H9 (cell line): ENCODE data around the gene ZG16. TPM values are rescaled to one million over a fixed set of nuclear protein-coding genes. Genes with fewer than 3 reads are reported as not detected.
A peak's percentile ranks its signal among the peaks of the same experiment; 100 is the strongest.

ENCODE experiments used
- DNase-seq: peaks from one replicate; pipeline ENCODE4 v3.0.0-alpha.2; 2017
- H2AFZ ChIP-seq: one replicate; pipeline ENCODE4 v1.6.1; 2013; ENCODE audit warnings: mild to moderate bottlenecking, low read length, control low read depth, moderate library complexity
- H2AK5ac ChIP-seq: 2 replicates; pipeline ENCODE4 v1.6.1; 2013; ENCODE audit warnings: low read length, control low read depth, mixed read lengths; ENCODE audit not compliant: insufficient read length
- H2BK120ac ChIP-seq: one replicate; pipeline ENCODE4 v1.6.1; 2013; ENCODE audit warnings: low read depth, mild to moderate bottlenecking, low read length, control low read depth, inconsistent platforms; ENCODE audit not compliant: poor library complexity, severe bottlenecking
- H2BK12ac ChIP-seq: 2 replicates; pipeline ENCODE4 v1.6.1; 2013; ENCODE audit warnings: low read length, control low read depth, mixed read lengths, low read depth; ENCODE audit not compliant: insufficient read length
- H2BK15ac ChIP-seq: 2 replicates; pipeline ENCODE4 v1.6.1; 2013; ENCODE audit warnings: low read depth, low read length, control low read depth
- H2BK20ac ChIP-seq: one replicate; pipeline ENCODE4 v1.6.1; 2013; ENCODE audit warnings: low read depth, mild to moderate bottlenecking, low read length, control low read depth, inconsistent platforms; ENCODE audit not compliant: poor library complexity, severe bottlenecking
- H2BK5ac ChIP-seq: 2 replicates; pipeline ENCODE4 v1.6.1; 2013; ENCODE audit warnings: low read length, control low read depth, mixed read lengths; ENCODE audit not compliant: insufficient read length
- H3K14ac ChIP-seq: 2 replicates; pipeline ENCODE4 v1.6.1; 2013; ENCODE audit warnings: low read length, control low read depth; ENCODE audit not compliant: insufficient read depth
- H3K18ac ChIP-seq: 2 replicates; pipeline ENCODE4 v1.6.1; 2013; ENCODE audit warnings: low read depth, mild to moderate bottlenecking, mixed read lengths, low read length, control low read depth; ENCODE audit not compliant: insufficient read length
- H3K23ac ChIP-seq: 2 replicates; pipeline ENCODE4 v1.6.1; 2013; ENCODE audit warnings: low read length, control low read depth, mixed read lengths, low read depth; ENCODE audit not compliant: insufficient read length
- H3K23me2 ChIP-seq: 2 replicates; pipeline ENCODE4 v1.6.1; 2013; ENCODE audit warnings: low read depth, mild to moderate bottlenecking, mixed read lengths, low read length, control low read depth; ENCODE audit not compliant: insufficient read length, poor library complexity, severe bottlenecking
- H3K27ac ChIP-seq: 2 replicates; pipeline ENCODE4 v1.5.1; 2013; ENCODE audit warnings: low read length, control low read depth, mixed read lengths, low read depth; ENCODE audit not compliant: insufficient read length
- H3K27me3 ChIP-seq: 2 replicates; pipeline ENCODE4 v1.6.1; 2013; ENCODE audit warnings: low read length, control low read depth, inconsistent platforms; ENCODE audit not compliant: insufficient read depth
- H3K4ac ChIP-seq: 2 replicates; pipeline ENCODE4 v1.6.1; 2013; ENCODE audit warnings: low read depth, mild to moderate bottlenecking, control low read depth, inconsistent platforms, low read length, moderate library complexity
- H3K4me1 ChIP-seq: 2 replicates; pipeline ENCODE4 v1.6.1; 2013; ENCODE audit warnings: low read length, control low read depth, inconsistent platforms; ENCODE audit not compliant: insufficient read depth
- H3K4me2 ChIP-seq: 2 replicates; pipeline ENCODE4 v1.6.1; 2013; ENCODE audit warnings: low read length, control low read depth, mixed read lengths; ENCODE audit not compliant: insufficient read length, insufficient read depth
- H3K56ac ChIP-seq: 2 replicates; pipeline ENCODE4 v1.6.1; 2013; ENCODE audit warnings: low read depth, mild to moderate bottlenecking, mixed read lengths, low read length, control low read depth; ENCODE audit not compliant: insufficient read length
- H3K79me1 ChIP-seq: 2 replicates; pipeline ENCODE4 v1.6.1; 2013; ENCODE audit warnings: low read depth, mild to moderate bottlenecking, moderate library complexity, low read length, control low read depth, inconsistent platforms; ENCODE audit not compliant: insufficient read depth, poor library complexity, severe bottlenecking
- H3K79me2 ChIP-seq: 2 replicates; pipeline ENCODE4 v1.6.1; 2013; ENCODE audit warnings: low read length, control low read depth, inconsistent platforms; ENCODE audit not compliant: insufficient read depth
- H3K9ac ChIP-seq: 2 replicates; pipeline ENCODE4 v1.6.1; 2013; ENCODE audit warnings: low read length, control low read depth, mixed read lengths; ENCODE audit not compliant: insufficient read length; ENCODE audit errors: extremely low read depth
- H3K9me3 ChIP-seq: one replicate; pipeline ENCODE4 v1.6.1; 2013; ENCODE audit warnings: low read depth, low read length, inconsistent platforms; ENCODE audit not compliant: control insufficient read depth
- H3T11ph ChIP-seq: one replicate; pipeline ENCODE4 v1.6.1; 2013; ENCODE audit warnings: mild to moderate bottlenecking, low read length, control low read depth, inconsistent platforms
- H4K20me1 ChIP-seq: one replicate; pipeline ENCODE4 v1.6.1; 2013; ENCODE audit not compliant: control insufficient read depth, insufficient read length, insufficient read depth
- H4K5ac ChIP-seq: 2 replicates; pipeline ENCODE4 v1.6.1; 2013; ENCODE audit warnings: low read depth, mild to moderate bottlenecking, mixed read lengths, low read length, control low read depth; ENCODE audit not compliant: insufficient read length
- H4K8ac ChIP-seq: replicated peaks from 2 replicates; pipeline ENCODE4 v1.6.1; 2013; ENCODE audit warnings: low read length, control low read depth, mixed read lengths, low read depth; ENCODE audit not compliant: insufficient read length
- H4K91ac ChIP-seq: 2 replicates; pipeline ENCODE4 v1.6.1; 2013; ENCODE audit warnings: low read depth, mild to moderate bottlenecking, moderate library complexity, mixed read lengths, low read length, control low read depth; ENCODE audit not compliant: insufficient read length
- H3K27ac Mint-ChIP-seq, 3 experiments: 2 replicates in 2 of 3; 3 replicates in 1 of 3; pipeline ENCODE4 v1.8.0; 2020 to 2021; ENCODE audit warnings: mixed read lengths in 3 of 3, mild to moderate bottlenecking in 1 of 3, moderate library complexity in 1 of 3
- H3K27me3 Mint-ChIP-seq: 2 replicates; pipeline ENCODE4 v1.8.0; 2021; ENCODE audit warnings: low read depth, mild to moderate bottlenecking, moderate library complexity, mixed read lengths
- H3K36me3 Mint-ChIP-seq, 3 experiments: 2 replicates in 2 of 3; 3 replicates in 1 of 3; pipeline ENCODE4 v1.8.0; 2020 to 2021; ENCODE audit warnings: low read depth in 3 of 3, mixed read lengths in 3 of 3; ENCODE audit not compliant: insufficient read depth in 1 of 3
- H3K4me1 Mint-ChIP-seq, 2 experiments: 2 replicates each; pipeline ENCODE4 v1.8.0; 2020; ENCODE audit warnings: mixed read lengths in 2 of 2
- H3K4me3 Mint-ChIP-seq, 2 experiments: 2 replicates in 1 of 2; 3 replicates in 1 of 2; pipeline ENCODE4 v1.8.0; 2020 to 2021; ENCODE audit warnings: mild to moderate bottlenecking in 2 of 2, mixed read lengths in 2 of 2, moderate library complexity in 1 of 2
- H3K9me3 Mint-ChIP-seq, 2 experiments: 2 replicates in 1 of 2; 3 replicates in 1 of 2; pipeline ENCODE4 v1.8.0; 2020; ENCODE audit warnings: mild to moderate bottlenecking in 2 of 2, mixed read lengths in 2 of 2, moderate library complexity in 1 of 2
- CTCF ChIP-seq: fragments of 200-600 bp; sonication (generic); conservative IDR thresholded peaks from 3 replicates; pipeline ENCODE4 v1.8.0; 2021; ENCODE audit warnings: antibody characterized with exemption, mild to moderate bottlenecking
- WGBS: extraction: QIAGEN DNeasy Blood & Tissue Kit; methylation state at CpG from one replicate; pipeline ENCODE4 v1.1.7; 2013; ENCODE audit warnings: missing lambda C conversion rate, low lambda C conversion rate, mixed read lengths; ENCODE audit not compliant: insufficient read length; ENCODE audit errors: extremely low coverage; 5-methylcytosine and 5-hydroxymethylcytosine counted together
- total RNA-seq: library from RNA; stranded (reverse); gene quantifications from 2 replicates; pipeline ENCODE4 v1.2.1, GENCODE V29; 2021

The ZG16 gene
- total RNA-seq, 1 experiment from 2014 or later = not detected

- peak overlapping the region in 2 of 3 experiments; percentile 26 to 70; a peak in 4 of 7 replicates for H3K27ac Mint-ChIP-seq
- 0 out of 4 replicates have a peak, but pooled peaks cover 0 to 3% of the 10 kb centered on the region in 2 experiments for H3K4me1 Mint-ChIP-seq
- H4K20me1 ChIP-seq = no peaks in the 10 kb centered on the region
- no peak overlapping the region for H3K27ac ChIP-seq
- H3K9me3 Mint-ChIP-seq = no peaks in the 10 kb centered on the region
- no peak overlapping the region for H4K5ac ChIP-seq
- no peak overlapping the region for H2BK120ac ChIP-seq
- H3K23me2 ChIP-seq = no peaks in the 10 kb centered on the region
- H3K4me1 ChIP-seq = no peaks in the 10 kb centered on the region
- no peak overlapping the region for H3K9ac ChIP-seq
- H2AFZ ChIP-seq = no peak overlapping the region
- H3K9me3 ChIP-seq = no peaks in the 10 kb centered on the region
- no peak overlapping the region for H3K4me3 Mint-ChIP-seq
- H3K4ac ChIP-seq = no peak overlapping the region
- H3K27me3 ChIP-seq = no peaks in the 10 kb centered on the region
- no peaks in the 10 kb centered on the region for H3K79me2 ChIP-seq
- peaks cover 41 to 84% (median 78%) of the 10 kb centered on the region in 3 experiments for H3K36me3 Mint-ChIP-seq
- no peak overlapping the region for H2BK12ac ChIP-seq
- no peak overlapping the region for H3K14ac ChIP-seq
- no peak overlapping the region for H2BK15ac ChIP-seq
- H3K79me1 ChIP-seq = no peaks in the 10 kb centered on the region
- no peak overlapping the region for H3K4me2 ChIP-seq
- no peak overlapping the region for H3T11ph ChIP-seq
- TF ChIP-seq CTCF = no peak
- no peak overlapping the region for H2BK5ac ChIP-seq
- H3K56ac ChIP-seq = no peak overlapping the region
- H2BK20ac ChIP-seq = no peak overlapping the region
- no peak overlapping the region for H4K8ac ChIP-seq
- no peak overlapping the region for H2AK5ac ChIP-seq
- no peaks in the 10 kb centered on the region; the same call in 1 of the 2 replicates for H3K27me3 Mint-ChIP-seq
- no peak overlapping the region for H3K18ac ChIP-seq
- no CpG with 5 or more reads among the region's 6 CpGs for WGBS
- H3K23ac ChIP-seq = no peak overlapping the region
- DNase-seq = no peak
- H4K91ac ChIP-seq = no peak overlapping the region
Observed at GRCh38 chr16:29736764-29737163, 41.3 kb upstream of the ZG16 start.
